ENCODE data around the gene AOPEP.

AOPEP gene

DNA sequence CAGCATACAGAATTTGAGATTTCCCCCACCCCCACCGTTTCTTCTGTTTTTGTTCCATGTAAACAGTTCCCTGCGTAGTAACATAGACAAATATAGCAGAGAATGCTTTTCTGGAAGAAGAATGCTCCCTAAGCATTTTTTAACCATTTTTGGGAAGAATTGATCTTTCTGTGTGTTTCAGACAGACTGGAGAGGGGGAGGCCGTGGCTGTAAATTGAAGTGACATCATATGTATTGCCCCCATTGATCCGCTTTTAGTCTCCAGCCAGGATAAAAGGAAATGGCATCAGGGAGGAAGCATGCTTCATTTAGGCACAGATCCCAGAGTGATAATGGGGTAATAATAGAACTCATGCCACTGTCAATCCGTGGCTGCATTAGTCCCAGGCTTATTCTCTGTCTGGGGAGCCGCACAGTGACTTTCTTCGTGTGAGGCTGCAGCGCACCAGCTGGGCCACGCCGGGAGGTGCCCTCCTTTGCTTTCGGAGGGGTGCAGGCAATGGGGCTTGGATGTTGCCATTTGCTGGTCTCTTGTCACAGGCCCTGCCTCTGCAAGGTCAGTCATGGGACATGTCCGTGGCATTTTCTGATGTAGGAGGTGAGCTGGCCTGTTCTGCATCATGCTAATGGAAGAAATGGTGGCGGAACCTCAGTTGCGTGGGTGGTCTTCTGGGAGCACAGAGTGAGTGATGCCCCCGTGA is 329.5 kb downstream of the AOPEP start:
- Histone ChIP-seq H3K36me3 (peaks cover 35% of the 10 kb centered on the region), H3K4me3 (ENCODE audit: low read depth, low read length) (peak overlapping the region; percentile 40), H3K4me1 (peaks cover 43% of the 10 kb centered on the region), H3K27me3 (no peaks in the 10 kb centered on the region), H3K9me3 (no peaks in the 10 kb centered on the region)
- peak; percentile 65 for DNase-seq
- TF ChIP-seq, protein P1, sequence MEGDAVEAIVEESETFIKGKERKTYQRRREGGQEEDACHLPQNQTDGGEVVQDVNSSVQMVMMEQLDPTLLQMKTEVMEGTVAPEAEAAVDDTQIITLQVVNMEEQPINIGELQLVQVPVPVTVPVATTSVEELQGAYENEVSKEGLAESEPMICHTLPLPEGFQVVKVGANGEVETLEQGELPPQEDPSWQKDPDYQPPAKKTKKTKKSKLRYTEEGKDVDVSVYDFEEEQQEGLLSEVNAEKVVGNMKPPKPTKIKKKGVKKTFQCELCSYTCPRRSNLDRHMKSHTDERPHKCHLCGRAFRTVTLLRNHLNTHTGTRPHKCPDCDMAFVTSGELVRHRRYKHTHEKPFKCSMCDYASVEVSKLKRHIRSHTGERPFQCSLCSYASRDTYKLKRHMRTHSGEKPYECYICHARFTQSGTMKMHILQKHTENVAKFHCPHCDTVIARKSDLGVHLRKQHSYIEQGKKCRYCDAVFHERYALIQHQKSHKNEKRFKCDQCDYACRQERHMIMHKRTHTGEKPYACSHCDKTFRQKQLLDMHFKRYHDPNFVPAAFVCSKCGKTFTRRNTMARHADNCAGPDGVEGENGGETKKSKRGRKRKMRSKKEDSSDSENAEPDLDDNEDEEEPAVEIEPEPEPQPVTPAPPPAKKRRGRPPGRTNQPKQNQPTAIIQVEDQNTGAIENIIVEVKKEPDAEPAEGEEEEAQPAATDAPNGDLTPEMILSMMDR (IDR thresholded peaks at IDR 0.05; ENCODE audit: low read depth, low read length), result no peak

DNA sequence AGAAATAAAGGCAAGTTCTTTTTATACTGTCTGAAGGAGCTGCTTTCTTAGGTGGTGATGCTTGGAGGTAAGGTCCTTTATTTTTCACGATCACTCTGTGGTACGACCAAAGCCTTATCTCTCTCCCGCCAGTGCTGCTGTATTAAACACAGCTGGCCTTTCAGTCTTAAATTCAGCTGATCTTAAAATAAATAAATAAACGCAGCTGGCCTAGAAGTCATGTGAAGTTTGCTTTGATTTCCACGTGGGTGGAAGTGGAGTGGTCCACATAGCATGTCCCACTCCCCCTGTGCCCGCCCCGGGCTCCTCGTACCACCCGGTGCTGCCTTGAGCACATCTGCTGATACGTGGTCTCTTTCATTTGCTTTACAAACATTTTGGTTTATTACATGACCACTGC is 330.6 kb downstream of the AOPEP start:
- DNase-seq, result no peak
- TF ChIP-seq, protein P1 (IDR thresholded peaks at IDR 0.05; ENCODE audit: low read depth, low read length), result no peak
- H3K9me3 ChIP-seq, result no peaks in the 10 kb centered on the region
- peaks cover 46% of the 10 kb centered on the region for H3K36me3 ChIP-seq
- peak overlapping the region; percentile 40; the same call in 1 of the 2 replicates for H3K4me3 ChIP-seq (ENCODE audit: low read depth, low read length)
- peaks cover 43% of the 10 kb centered on the region for H3K4me1 ChIP-seq
- no peaks in the 10 kb centered on the region for H3K27me3 ChIP-seq

DNA sequence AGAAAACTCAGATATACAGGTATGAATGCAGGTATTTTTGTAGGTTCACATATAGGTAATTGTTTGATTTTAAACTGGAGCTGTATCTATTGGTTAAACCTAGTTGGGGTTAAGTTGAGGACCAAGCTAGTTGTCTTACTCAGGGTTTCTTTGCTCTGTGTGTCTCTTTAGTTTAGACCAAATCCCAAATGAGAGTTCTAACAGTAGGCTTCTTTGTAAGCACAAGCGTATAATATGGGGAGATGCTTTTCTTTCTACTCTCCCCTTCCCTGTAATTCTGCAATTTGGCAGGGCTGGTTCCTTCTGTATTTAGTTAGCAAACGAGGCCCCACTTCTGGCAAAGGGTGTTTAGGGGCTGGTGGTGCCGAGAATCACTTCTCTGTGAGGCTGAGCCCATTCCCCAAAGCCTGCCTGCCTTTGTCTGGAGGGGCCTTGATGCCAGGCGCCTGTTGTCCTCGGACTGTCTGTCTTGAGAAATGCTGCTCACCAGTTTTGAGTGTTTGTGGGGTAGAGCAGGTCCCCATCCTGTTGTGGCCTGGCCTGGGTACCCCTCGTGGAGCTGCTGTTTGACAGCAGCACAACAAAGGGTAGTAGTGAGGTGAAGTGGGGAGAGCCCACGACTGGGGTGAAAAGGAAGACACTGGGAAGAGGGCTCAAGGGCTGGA is 331.8 kb downstream of the AOPEP start:
- Histone ChIP-seq H3K4me1 (peaks cover 43% of the 10 kb centered on the region), H3K27me3 (no peaks in the 10 kb centered on the region), H3K36me3 (peaks cover 52% of the 10 kb centered on the region), H3K9me3 (no peaks in the 10 kb centered on the region), H3K4me3 (ENCODE audit: low read depth, low read length) (no peak overlapping the region)
- no peak for DNase-seq
- TF ChIP-seq, protein P1 (IDR thresholded peaks at IDR 0.05; ENCODE audit: low read depth, low read length), result no peak

DNA sequence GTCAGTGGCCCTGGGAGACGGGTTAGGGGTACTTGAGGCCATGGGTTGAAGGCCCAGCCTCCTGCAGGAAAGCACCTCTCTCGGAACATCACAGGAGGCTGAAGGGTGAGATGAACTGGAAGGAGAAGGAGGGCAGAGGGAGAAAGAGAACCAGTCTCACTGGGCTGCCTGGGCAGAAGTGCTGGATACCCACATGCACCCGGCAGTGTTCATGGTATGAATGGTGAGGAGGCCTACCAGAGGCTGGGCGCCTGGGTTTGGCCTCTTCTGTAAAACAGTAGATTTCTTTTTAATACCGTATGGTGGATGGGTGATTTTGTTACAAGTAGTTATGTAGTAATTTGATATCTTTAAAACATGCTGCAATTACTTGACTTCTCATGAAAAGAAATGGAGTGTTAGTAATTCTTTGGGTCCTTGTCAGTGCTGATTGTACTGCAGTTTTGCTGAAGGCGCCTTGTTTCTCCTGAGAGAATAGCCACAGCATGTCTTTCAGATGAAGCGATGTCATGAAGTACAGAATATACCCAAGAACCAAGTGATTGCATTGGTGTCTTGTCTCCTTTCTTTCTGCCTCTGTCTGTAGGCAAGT is 332.4 kb downstream of the AOPEP start:
- H3K36me3 ChIP-seq, result peaks cover 53% of the 10 kb centered on the region
- H3K9me3 ChIP-seq, result no peaks in the 10 kb centered on the region
- no peak for DNase-seq
- peaks cover 41% of the 10 kb centered on the region for H3K4me1 ChIP-seq
- H3K27me3 ChIP-seq, result no peaks in the 10 kb centered on the region
- TF ChIP-seq, protein P1 (IDR thresholded peaks at IDR 0.05; ENCODE audit: low read depth, low read length), result no peak
- H3K4me3 ChIP-seq (ENCODE audit: low read depth, low read length), result no peak overlapping the region

DNA sequence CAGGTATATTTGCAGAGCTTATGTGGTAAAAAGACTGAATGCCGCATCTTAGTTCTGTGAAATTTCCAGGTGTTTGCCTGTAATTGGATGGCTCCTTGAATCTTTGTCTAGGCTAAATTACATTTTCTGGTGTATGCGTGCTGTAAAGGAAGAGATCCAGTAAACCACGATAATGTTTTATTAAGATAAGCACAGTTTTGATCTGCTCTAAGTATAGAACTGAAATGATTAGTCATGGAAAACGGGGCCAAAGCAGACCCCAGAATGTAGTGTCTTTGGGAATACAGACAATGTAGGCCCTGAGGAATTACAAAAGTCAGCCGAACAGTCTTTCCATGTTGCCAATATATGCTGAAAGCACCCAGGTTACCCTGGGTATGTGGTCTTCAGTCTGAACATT is 333.7 kb downstream of the AOPEP start:
- Histone ChIP-seq H3K36me3 (peaks cover 66% of the 10 kb centered on the region), H3K4me3 (ENCODE audit: low read depth, low read length) (no peak overlapping the region), H3K4me1 (peaks cover 34% of the 10 kb centered on the region), H3K27me3 (no peaks in the 10 kb centered on the region), H3K9me3 (no peaks in the 10 kb centered on the region)
- DNase-seq, result no peak
- TF ChIP-seq, protein P1 (IDR thresholded peaks at IDR 0.05; ENCODE audit: low read depth, low read length), result no peak

DNA sequence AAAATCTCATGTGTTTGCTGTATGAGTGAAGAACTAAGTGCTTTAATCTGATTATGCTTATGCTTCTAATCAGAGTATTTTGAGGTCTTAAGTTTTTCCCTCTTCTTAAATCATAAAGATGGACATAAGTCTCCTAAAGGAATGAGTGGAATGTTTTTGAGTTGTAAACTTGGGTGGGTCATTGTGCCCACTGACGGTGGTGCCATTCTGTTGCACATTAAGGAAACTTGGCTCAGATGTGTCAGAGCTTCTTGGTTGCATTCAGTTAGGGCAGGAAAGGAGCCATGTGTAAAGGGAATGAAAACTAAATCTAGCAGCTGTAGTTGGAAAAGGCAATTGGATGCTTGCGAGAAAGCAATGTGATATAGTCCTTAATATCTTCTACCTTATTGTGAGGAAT is 334.4 kb downstream of the AOPEP start:
- no peak for DNase-seq
- Histone ChIP-seq H3K4me3 (ENCODE audit: low read depth, low read length) (no peak overlapping the region), H3K9me3 (no peaks in the 10 kb centered on the region), H3K4me1 (peaks cover 35% of the 10 kb centered on the region), H3K36me3 (peaks cover 73% of the 10 kb centered on the region), H3K27me3 (no peaks in the 10 kb centered on the region)
- TF ChIP-seq, protein P1 (IDR thresholded peaks at IDR 0.05; ENCODE audit: low read depth, low read length), result no peak
